ENCODE measurements around the gene CITED4.

- TF ChIP-seq, protein P1, sequence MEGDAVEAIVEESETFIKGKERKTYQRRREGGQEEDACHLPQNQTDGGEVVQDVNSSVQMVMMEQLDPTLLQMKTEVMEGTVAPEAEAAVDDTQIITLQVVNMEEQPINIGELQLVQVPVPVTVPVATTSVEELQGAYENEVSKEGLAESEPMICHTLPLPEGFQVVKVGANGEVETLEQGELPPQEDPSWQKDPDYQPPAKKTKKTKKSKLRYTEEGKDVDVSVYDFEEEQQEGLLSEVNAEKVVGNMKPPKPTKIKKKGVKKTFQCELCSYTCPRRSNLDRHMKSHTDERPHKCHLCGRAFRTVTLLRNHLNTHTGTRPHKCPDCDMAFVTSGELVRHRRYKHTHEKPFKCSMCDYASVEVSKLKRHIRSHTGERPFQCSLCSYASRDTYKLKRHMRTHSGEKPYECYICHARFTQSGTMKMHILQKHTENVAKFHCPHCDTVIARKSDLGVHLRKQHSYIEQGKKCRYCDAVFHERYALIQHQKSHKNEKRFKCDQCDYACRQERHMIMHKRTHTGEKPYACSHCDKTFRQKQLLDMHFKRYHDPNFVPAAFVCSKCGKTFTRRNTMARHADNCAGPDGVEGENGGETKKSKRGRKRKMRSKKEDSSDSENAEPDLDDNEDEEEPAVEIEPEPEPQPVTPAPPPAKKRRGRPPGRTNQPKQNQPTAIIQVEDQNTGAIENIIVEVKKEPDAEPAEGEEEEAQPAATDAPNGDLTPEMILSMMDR (IDR thresholded peaks at IDR 0.05), result no peak
- no peak for TF ChIP-seq POLR2AphosphoS5 (IDR thresholded peaks at IDR 0.05)
Measured at GRCh38 chr1:40823345-40823744, 38.8 kb downstream of the CITED4 start.

Data from suprapubic skin (tissue), 3 donors.